PC-3 (cell line): ENCODE results near the gene PAGE3.

ENCODE experiments used
- EZH2 ChIP-seq: fragments of 300-600 bp; sonication (generic); IDR thresholded peaks from one replicate; pipeline ENCODE4 v1.6.1; 2017; ENCODE audit warnings: antibody characterized with exemption, mild to moderate bottlenecking, low read length; ENCODE audit not compliant: unreplicated experiment
- EZH2phosphoT487 ChIP-seq: fragments of 300-600 bp; sonication (generic); IDR thresholded peaks from 2 replicates; pipeline ENCODE4 v1.6.1; 2018; ENCODE audit warnings: mild to moderate bottlenecking, antibody characterized with exemption, low read length, borderline replicate concordance
- TF ChIP-seq, protein P1 (sequence below): fragments of 300-600 bp; sonication (generic); conservative IDR thresholded peaks from 2 replicates; pipeline ENCODE4 v1.5.1; 2017; ENCODE audit warnings: antibody characterized with exemption, low read depth, mild to moderate bottlenecking, low read length

DNA sequence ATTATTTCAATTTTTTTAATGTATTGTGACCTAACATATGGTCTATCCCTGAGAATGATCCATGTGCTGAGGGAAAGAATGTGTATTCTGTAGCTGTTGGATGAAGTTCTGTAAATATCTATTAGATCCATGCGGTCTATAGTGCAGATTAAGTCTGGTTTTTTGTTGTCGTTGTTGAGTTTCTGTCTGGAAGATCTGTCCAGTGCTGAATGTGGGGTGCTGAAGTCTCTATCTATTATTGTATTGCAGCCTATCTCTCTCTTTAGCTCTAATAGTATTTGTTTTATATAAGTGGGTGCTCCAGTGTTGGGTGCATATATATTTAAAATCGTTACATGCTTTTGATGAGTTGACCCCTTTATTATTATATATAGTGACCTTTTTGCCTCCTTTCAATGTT is 26.2 kb upstream of the PAGE3 start:
- TF ChIP-seq, protein P1, sequence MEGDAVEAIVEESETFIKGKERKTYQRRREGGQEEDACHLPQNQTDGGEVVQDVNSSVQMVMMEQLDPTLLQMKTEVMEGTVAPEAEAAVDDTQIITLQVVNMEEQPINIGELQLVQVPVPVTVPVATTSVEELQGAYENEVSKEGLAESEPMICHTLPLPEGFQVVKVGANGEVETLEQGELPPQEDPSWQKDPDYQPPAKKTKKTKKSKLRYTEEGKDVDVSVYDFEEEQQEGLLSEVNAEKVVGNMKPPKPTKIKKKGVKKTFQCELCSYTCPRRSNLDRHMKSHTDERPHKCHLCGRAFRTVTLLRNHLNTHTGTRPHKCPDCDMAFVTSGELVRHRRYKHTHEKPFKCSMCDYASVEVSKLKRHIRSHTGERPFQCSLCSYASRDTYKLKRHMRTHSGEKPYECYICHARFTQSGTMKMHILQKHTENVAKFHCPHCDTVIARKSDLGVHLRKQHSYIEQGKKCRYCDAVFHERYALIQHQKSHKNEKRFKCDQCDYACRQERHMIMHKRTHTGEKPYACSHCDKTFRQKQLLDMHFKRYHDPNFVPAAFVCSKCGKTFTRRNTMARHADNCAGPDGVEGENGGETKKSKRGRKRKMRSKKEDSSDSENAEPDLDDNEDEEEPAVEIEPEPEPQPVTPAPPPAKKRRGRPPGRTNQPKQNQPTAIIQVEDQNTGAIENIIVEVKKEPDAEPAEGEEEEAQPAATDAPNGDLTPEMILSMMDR, result no peak
- TF ChIP-seq EZH2 (no peak), EZH2phosphoT487 (no peak)
